Glutamatergic neuron (in vitro differentiated cells): ENCODE measurements around the gene PXK. TPM values are rescaled to one million over a fixed set of nuclear protein-coding genes. Genes with fewer than 3 reads are reported as not detected.

Experiments used
- DNase-seq: peaks from one replicate; pipeline ENCODE4 v3.0.0; 2022
- H3K27ac Mint-ChIP-seq: one replicate; pipeline ENCODE4 v1.8.0; 2020; ENCODE audit warnings: mild to moderate bottlenecking, mixed read lengths, inconsistent platforms; ENCODE audit not compliant: unreplicated experiment
- H3K27me3 Mint-ChIP-seq: one replicate; pipeline ENCODE4 v1.8.0; 2020; ENCODE audit warnings: mild to moderate bottlenecking, moderate library complexity, mixed read lengths, inconsistent platforms; ENCODE audit not compliant: unreplicated experiment
- H3K36me3 Mint-ChIP-seq: one replicate; pipeline ENCODE4 v1.8.0; 2020; ENCODE audit warnings: mild to moderate bottlenecking, mixed read lengths, inconsistent platforms; ENCODE audit not compliant: unreplicated experiment
- H3K4me1 Mint-ChIP-seq: one replicate; pipeline ENCODE4 v1.8.0; 2020; ENCODE audit warnings: mild to moderate bottlenecking, low read depth, mixed read lengths, inconsistent platforms; ENCODE audit not compliant: unreplicated experiment
- H3K4me3 Mint-ChIP-seq: one replicate; pipeline ENCODE4 v1.8.0; 2020; ENCODE audit warnings: mild to moderate bottlenecking, mixed read lengths, inconsistent platforms; ENCODE audit not compliant: unreplicated experiment
- H3K9me3 Mint-ChIP-seq: one replicate; pipeline ENCODE4 v1.8.0; 2020; ENCODE audit warnings: mild to moderate bottlenecking, moderate library complexity, mixed read lengths, inconsistent platforms; ENCODE audit not compliant: unreplicated experiment
- CTCF ChIP-seq: fragments of 200-600 bp; sonication (generic); IDR thresholded peaks from one replicate; pipeline ENCODE4 v1.5.0; 2021; ENCODE audit not compliant: partially characterized antibody, unreplicated experiment
- total RNA-seq: library from RNA; stranded (reverse); fragmentation: NEBNext Ultra II Directional; extraction: Animal tissue kit (Norgen Biotek cat#: 25700); gene quantifications from one replicate; pipeline ENCODE4 v1.2.1, GENCODE V29; 2021; ENCODE audit not compliant: unreplicated experiment

PXK gene
- total RNA-seq, 1 donor from 2014 or later = 14.0 TPM

GRCh38 chr3:58307639-58308215 lies 25.0 kb upstream of the PXK start:
- Mint-ChIP-seq H3K4me1 (peaks cover 3% of the 10 kb centered on the region), H3K27ac (no peak overlapping the region), H3K27me3 (peaks cover 14% of the 10 kb centered on the region), H3K36me3 (no peaks in the 10 kb centered on the region), H3K4me3 (peak overlapping the region; percentile 95), H3K9me3 (peaks cover 2% of the 10 kb centered on the region)
- no peak for DNase-seq
- peak; percentile 35 for TF ChIP-seq CTCF

GRCh38 chr3:58308728-58309127 lies 24.0 kb upstream of the PXK start:
- H3K27me3 Mint-ChIP-seq = peaks cover 14% of the 10 kb centered on the region
- no peaks in the 10 kb centered on the region for H3K36me3 Mint-ChIP-seq
- peaks cover 3% of the 10 kb centered on the region for H3K4me1 Mint-ChIP-seq
- peaks cover 2% of the 10 kb centered on the region for H3K9me3 Mint-ChIP-seq
- TF ChIP-seq CTCF = no peak
- H3K4me3 Mint-ChIP-seq = no peak overlapping the region
- DNase-seq = no peak
- H3K27ac Mint-ChIP-seq = no peak overlapping the region

GRCh38 chr3:58317811-58318210 lies 14.9 kb upstream of the PXK start:
- Mint-ChIP-seq H3K27ac (no peak overlapping the region), H3K27me3 (peaks cover 1% of the 10 kb centered on the region), H3K36me3 (no peaks in the 10 kb centered on the region), H3K4me1 (no peaks in the 10 kb centered on the region), H3K4me3 (no peak overlapping the region), H3K9me3 (no peaks in the 10 kb centered on the region)
- no peak for DNase-seq
- TF ChIP-seq CTCF = no peak

- no peaks in the 10 kb centered on the region for H3K9me3 Mint-ChIP-seq
- H3K27ac Mint-ChIP-seq = no peak overlapping the region
- no peaks in the 10 kb centered on the region for H3K36me3 Mint-ChIP-seq
- no peaks in the 10 kb centered on the region for H3K4me1 Mint-ChIP-seq
- no peak overlapping the region for H3K4me3 Mint-ChIP-seq
- no peak for TF ChIP-seq CTCF
- DNase-seq = no peak
- peaks cover 1% of the 10 kb centered on the region for H3K27me3 Mint-ChIP-seq
These were observed 10.9 kb upstream of the PXK start for GRCh38 chr3:58321791-58322190.

- H3K27me3 Mint-ChIP-seq = peaks cover 1% of the 10 kb centered on the region
- H3K9me3 Mint-ChIP-seq = no peaks in the 10 kb centered on the region
- H3K36me3 Mint-ChIP-seq = no peaks in the 10 kb centered on the region
- DNase-seq = no peak
- no peaks in the 10 kb centered on the region for H3K4me1 Mint-ChIP-seq
- H3K27ac Mint-ChIP-seq = no peak overlapping the region
- H3K4me3 Mint-ChIP-seq = no peak overlapping the region
- TF ChIP-seq CTCF = no peak
These were observed 9.9 kb upstream of the PXK start for GRCh38 chr3:58322793-58323192.
